SK-N-SH treated with all-trans-retinoic acid at 6 μM for 48 hours (cell line): ENCODE results near the gene PNMA6F.

Source experiments
- CREB5 ChIP-seq: fragments of 250-450 bp; sonication (Bioruptor Pico); IDR thresholded peaks from 2 replicates; pipeline ENCODE4 v1.5.1; 2020; ENCODE audit warnings: low read depth, mild to moderate bottlenecking, moderate library complexity
- CSDC2 ChIP-seq: fragments of 250-450 bp; sonication (Bioruptor Pico); IDR thresholded peaks from 2 replicates; pipeline ENCODE4 v1.5.0; 2020; ENCODE audit warnings: mild to moderate bottlenecking, moderate library complexity
- TSHZ2 ChIP-seq: fragments of 250-450 bp; sonication (Bioruptor Pico); IDR thresholded peaks from 2 replicates; pipeline ENCODE4 v1.5.0; 2020; ENCODE audit warnings: mild to moderate bottlenecking, moderate library complexity
- ZC3H10 ChIP-seq: fragments of 250-450 bp; sonication (Bioruptor Pico); IDR thresholded peaks from 2 replicates; pipeline ENCODE4 v1.5.1; 2021; ENCODE audit warnings: mild to moderate bottlenecking, moderate library complexity
- TF ChIP-seq, protein P1 (sequence below): fragments of 250-450 bp; sonication (Bioruptor Pico); IDR thresholded peaks from 2 replicates; pipeline ENCODE4 v1.8.0; 2020; ENCODE audit warnings: mild to moderate bottlenecking, moderate library complexity, borderline replicate concordance

- TF ChIP-seq, protein P1, sequence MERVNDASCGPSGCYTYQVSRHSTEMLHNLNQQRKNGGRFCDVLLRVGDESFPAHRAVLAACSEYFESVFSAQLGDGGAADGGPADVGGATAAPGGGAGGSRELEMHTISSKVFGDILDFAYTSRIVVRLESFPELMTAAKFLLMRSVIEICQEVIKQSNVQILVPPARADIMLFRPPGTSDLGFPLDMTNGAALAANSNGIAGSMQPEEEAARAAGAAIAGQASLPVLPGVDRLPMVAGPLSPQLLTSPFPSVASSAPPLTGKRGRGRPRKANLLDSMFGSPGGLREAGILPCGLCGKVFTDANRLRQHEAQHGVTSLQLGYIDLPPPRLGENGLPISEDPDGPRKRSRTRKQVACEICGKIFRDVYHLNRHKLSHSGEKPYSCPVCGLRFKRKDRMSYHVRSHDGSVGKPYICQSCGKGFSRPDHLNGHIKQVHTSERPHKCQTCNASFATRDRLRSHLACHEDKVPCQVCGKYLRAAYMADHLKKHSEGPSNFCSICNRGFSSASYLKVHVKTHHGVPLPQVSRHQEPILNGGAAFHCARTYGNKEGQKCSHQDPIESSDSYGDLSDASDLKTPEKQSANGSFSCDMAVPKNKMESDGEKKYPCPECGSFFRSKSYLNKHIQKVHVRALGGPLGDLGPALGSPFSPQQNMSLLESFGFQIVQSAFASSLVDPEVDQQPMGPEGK (CRISPR knock-in tag): no peak
- TF ChIP-seq ZC3H10 (CRISPR knock-in tag): no peak
- TF ChIP-seq TSHZ2: no peak
- no peak for TF ChIP-seq CREB5 (CRISPR knock-in tag)
- no peak for TF ChIP-seq CSDC2 (CRISPR knock-in tag)
These were observed 28.4 kb upstream of the PNMA6F start for GRCh38 chrX:153349952-153350351.
